Limb (tissue), 2 donors: ENCODE data around the gene DCN.
A peak's percentile ranks its signal among the peaks of the same experiment; 100 is the strongest.
"Not testable (repeated sequence)": the region's sequence is repeated elsewhere in the genome, so short reads cannot be mapped to it uniquely, and the experiment has no call there.

Source experiments
- DNase-seq, 2 donors: peaks; one replicate each; pipeline ENCODE4 v3.0.0-alpha.2; 2016; ENCODE audit errors: extremely low spot score in 2 of 2

The DCN gene, protein sequence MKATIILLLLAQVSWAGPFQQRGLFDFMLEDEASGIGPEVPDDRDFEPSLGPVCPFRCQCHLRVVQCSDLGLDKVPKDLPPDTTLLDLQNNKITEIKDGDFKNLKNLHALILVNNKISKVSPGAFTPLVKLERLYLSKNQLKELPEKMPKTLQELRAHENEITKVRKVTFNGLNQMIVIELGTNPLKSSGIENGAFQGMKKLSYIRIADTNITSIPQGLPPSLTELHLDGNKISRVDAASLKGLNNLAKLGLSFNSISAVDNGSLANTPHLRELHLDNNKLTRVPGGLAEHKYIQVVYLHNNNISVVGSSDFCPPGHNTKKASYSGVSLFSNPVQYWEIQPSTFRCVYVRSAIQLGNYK

DNA sequence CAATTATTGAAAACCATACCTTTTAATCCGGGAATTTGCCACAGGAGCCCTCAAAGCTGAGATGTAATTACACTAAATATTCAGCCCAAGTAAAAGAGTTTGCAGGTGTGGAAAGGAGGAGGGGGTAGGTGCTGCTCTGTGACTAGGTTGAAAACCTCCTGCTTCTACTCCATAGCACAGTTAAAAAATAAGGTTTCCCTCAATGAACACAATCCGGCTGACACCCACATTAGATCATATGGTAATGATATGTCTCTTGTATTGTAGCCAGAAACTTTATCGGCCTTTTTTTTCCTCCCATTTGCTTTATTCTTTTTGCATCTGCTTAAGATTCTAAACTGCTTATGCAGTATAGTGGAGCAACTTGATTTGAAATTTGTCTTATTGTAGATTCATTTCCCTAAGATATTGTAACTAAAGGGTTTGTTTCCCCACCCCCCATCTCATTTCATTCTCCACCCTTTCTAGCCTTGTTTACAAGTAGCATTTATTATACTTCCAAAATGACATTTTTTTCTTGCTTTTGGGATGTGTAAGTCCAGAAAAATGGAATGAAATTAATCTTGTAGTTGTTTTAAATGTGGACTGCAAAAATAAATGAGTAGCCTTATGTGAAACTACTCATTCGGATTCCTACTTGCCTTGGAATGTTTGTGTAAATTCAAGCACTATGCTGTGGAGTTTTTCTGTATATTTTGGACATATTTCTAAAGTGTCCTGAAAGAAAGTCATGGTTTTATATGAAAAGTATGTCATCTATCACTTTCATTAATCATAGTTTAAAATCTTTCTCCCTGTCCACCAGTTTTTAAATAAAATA is at the start of gene DCN:
Gene DCN (minus strand): TSS at position 182 of the 820 bp plus-strand sequence. CDS start 4,265 bp downstream, outside the sequence.
- DNase-seq = peak; percentile 40 to 78

DNA sequence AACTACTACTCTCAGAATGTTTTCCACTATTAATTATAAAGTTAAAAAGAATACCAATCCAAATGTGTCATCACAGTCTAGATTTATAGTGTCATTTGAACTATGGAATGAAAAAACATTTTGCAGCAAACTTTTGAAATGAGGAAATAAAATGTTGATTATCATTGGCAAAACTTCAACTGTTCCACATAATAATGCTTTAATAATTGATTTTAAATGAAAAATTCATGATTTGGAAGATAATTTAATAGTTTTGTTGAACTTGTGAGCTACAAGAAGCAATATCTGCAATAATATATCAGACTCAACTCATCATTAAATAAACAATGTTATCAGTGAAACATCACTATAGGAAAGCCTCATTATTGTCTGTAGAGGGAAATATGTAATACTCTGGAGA is 48.2 kb upstream of the DCN start:
- DNase-seq = no peak

DNA sequence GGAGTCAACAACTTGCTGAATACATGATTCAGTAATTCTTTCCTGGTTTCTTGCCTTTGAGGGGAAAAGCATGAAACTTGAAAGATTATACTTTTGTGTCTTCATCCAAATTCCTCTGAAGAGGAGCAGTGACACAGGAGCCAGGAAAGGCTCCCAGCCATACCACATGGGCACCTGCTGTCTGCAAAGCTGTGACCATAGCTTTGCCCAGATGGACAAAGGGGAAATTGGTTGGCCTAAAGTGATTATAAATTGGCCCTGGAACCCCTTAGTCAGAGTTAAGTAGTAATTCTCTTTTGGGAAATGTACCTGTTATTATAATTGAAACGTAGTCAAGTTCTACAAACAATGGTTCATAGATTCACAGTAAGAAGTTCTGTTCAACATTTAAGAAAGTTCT is 44.3 kb upstream of the DCN start:
- DNase-seq = no peak

- DNase-seq = no peak
These were observed 42.7 kb upstream of the DCN start for GRCh38 chr12:91225316-91225715.

DNA sequence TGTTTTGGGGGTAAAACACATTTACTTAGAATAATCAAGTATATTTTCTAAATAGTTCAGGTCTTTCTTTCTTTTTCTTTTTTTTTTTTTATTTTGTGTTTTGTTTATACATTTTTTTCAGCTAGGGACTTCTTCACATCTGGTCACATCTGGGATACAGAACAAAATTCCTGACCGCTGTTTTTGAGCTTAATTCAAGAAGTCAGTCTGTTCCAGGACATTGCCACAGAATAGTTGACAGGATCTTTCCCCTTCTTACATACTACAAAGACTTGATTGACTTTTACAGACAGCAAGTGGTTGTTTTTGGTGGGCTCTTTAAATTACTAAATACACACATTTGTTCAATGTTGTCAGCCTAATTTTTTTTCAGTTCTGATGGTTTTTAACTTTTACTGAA is 41.8 kb upstream of the DCN start:
- no peak for DNase-seq

- no peak for DNase-seq
These were observed 40.1 kb upstream of the DCN start for GRCh38 chr12:91222746-91223145.

DNA sequence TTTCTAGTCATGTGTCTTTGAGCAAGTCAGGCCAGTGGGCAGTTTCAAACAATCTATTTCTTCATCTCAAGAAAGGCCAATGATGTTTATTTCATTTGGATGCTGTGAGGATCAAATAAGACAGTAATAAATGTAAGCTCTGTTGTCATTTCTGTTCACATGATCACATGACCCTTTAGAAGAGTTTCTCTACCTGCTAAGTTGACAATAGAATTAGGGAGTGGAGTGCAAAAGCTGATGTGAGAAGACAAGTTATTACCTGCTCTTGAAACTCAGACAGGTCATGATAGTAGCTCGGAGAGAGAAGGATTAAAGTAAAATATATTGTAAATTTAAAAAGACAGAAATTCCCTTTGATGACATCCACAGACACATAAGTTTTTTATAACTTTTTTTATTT is 37.3 kb upstream of the DCN start:
- no peak for DNase-seq

DNA sequence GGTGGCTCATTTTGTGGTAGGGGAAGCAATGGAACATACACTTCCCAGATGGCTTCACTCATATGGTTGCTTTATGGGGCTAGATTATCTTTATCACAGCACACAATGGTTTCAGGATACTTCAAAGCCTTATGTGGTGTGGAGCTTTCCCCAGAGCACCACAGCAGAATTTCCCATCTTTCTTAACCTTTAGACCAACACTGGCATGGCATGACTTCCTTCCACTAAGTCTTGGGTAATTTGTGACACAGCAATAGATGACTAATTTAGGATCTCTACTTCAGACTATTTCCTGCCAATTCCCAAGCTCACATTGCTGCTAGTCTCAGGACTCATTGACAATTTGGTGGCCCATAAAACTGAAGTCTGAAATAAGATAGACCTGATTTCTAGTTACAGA is 36.9 kb upstream of the DCN start:
- DNase-seq = no peak

GRCh38 chr12:91216871-91217270 is 34.3 kb upstream of the DCN start:
- DNase-seq = no peak

GRCh38 chr12:91215940-91216454 is 33.4 kb upstream of the DCN start:
- no peak for DNase-seq

DNA sequence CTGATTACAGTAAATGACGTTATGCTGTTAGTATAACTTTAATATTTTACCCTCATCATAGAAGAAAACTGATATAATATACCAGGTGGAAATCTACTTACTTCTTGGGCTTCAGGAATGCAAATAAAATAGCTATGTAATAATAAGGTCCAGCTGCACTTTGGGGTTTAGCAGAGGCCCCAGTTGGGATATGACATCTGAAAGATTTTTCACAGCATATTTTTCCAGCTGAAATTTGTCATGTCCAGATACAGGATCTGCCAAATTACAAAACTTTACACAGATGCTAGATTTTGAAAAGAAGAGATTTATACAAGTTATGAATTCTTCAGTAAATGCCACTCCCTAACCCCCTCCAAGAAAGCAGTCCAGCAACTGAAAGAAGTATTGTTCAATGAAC is 29.2 kb upstream of the DCN start:
- DNase-seq = peak in 1 of 2 donors; percentile 79

- DNase-seq = no peak
These were observed 28.0 kb upstream of the DCN start for GRCh38 chr12:91210618-91211017.

DNA sequence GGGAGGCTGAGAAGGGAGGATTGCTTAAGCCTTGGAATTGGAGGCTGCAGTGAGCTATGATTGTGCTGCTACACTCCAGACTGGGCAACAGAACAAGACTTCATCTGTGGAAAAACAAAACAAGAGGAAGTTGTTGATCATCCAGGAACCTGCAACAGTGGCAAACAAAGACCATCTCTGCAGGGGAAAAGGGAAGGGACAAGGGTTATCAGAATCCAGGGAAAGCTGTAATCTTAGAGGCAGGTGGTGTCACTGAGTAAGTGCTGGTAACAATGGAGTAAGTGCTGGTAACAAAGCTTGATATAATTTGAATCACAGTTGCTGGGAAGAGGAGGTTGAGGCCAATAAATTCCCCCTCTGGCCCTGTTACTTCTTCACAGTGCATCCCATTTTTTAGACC is 27.5 kb upstream of the DCN start:
- DNase-seq = no peak

DNA sequence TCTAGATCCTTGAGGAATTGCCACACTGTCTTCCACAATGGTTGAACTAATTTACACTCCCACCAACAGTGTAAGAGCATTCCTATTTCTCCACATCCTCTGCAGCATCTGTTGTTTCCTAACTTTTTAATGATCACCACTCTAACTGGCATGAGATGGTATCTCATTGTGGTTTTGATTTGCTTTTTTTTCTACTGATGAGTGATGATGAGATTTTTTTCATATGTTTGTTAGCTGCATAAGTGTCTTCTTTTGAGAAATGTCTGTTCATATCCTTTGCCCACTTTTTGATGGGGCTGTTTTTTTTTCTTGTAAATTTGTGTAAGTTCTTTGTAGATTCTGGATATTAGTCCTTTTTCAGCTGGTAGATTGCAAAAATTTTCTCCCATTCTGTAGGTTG is 24.7 kb upstream of the DCN start:
- DNase-seq = not testable (repeated sequence)

DNA sequence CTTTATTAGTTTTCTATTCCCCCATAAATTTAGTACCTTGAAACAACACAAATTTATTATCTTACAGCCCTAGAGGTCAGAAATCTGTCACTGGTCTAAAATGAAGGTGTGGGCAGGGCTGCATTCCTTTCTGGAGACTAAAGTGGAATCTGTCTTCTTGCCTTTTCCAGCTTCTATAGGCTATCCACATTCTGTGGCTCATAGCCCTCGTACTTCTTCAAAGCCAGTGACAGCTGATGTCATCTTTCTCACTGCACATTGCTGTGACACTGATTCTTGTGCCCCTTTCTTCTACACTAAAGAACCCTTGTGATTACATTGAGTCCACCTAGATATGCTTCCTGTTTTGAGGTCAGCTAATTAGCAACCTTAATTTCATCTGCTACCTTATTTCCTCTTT is 23.2 kb upstream of the DCN start:
- DNase-seq = no peak

GRCh38 chr12:91204421-91204820 is 21.8 kb upstream of the DCN start:
- no peak for DNase-seq

- no peak for DNase-seq
These were observed 21.0 kb upstream of the DCN start for GRCh38 chr12:91203610-91204009.

GRCh38 chr12:91202390-91202789 is 19.8 kb upstream of the DCN start:
- DNase-seq = no peak

DNA sequence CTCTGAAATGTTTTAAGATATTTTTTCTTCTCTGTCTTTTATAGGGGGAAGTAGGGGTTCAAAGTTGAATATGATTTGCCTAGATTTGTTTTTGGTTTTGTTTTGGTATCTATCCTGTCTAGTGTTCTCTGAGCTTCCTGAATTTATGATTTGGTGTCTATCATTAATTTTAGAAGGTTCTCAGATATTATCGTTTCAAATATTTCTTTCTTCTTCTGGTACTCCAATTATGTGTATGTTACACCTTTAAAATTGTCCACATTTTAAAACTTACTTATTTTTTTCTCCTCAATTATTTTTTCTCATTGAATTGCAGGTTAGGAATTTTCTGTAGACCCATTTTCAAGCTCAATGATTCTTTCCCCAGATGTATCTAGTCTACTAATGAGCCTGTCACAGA is 13.8 kb upstream of the DCN start:
- no peak for DNase-seq

DNA sequence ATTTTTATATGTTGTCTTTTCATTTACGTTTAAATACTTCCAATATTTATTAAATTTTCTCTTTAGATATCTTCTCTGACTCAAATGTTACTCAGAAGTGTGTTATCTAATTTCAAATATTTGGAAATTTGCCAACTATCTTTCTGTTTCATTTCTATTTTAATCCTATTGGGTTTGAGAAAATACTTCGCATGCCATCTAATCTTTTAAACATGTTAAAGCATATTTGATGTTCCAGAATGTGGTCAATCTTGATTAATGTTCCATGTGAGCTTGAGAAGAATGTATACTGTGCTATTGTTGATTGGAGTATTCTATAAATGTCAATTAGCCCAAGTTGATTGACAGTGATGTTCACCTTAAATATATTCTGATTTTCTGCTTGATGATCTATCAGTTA is 11.9 kb upstream of the DCN start:
- no peak for DNase-seq

DNA sequence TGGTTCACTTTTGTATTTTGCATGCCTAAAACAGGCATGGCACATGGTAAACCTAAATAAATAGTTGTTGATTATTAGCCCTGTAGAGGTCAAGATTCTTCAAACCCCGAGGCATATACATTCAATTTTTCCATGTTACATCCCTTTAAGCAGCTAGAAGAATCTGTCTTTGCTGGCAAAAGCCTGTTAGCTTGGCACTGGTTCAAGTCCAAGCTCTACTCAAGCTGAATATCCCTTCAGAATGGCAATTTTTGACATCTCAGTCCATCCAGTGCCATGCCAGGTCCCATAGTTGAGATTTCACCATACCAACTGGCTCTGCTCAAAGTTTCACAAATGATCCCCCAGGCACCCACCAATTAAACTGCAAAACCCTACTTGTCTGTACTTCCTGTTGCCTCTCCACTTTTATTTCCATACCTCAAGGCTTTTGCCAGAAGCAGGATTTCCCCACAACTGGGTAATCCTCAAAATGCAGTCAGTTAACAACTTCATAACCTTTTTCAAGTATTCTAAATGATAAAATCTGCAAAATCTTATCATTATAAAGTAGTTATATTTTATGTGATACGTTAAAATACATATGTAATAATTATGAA is 9.0 kb upstream of the DCN start:
- no peak for DNase-seq

DNA sequence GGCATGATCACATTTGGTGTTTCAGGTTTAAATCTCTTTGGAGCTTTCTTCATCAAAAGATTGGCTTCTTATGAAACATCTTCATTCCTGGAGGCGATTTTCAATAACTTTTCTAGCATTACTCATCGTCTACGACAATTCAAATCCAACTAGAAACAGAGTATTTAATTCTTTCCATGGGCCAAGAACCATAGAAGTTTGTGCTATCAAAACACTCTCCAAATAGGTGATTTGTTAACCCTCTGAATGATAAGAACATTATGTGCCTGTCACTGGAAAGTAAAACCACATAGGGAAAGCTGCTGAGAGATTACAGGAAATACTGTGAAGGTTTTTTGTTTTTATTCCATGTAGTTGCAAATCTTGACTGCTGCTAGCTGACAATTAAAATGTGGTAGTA is 6.9 kb upstream of the DCN start:
- no peak for DNase-seq
